ENCODE measurements around the gene ZCCHC24.

Gene ZCCHC24

DNA sequence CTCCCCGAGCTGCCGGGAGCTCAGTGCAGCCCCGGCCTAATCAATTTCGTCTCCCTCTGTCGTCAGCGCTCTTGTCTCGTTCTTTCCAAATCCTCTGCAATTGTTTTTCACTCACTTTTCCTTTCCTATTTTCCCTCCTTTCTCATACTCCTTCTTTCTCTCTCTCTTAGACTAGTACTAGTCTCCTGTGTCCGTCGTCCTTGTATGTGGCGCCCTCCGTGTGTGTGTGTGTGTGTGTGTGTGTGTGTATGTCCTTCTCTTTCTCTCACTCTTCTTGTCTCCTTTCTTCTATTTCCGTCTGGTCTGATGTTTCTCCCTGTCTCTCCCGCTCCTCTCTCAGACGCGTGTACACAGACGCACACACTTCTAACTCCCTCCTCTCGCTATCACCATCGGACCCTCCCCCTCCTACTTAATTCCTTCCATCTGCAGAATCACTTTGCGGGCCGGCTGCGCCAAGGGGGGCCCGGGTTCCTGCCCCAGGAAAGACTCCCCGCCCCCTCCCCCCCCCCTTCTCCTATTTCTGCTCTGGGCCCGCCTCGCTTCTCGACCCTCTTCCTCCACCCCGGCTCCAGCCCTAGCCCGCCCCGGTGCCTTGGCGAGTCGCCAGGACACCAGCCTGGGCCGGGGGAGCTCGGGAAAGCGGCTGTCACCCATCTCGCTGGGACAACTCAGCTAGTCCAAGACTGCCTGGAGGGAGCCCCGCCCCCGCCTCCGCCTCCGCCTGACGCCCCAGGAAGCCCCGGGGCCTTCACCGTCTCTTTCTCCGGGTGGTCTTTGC, 743 bp upstream of the ZCCHC24 start:
- DNase-seq (ENCODE audit: low read depth in 2 of 2) = no peak

DNA sequence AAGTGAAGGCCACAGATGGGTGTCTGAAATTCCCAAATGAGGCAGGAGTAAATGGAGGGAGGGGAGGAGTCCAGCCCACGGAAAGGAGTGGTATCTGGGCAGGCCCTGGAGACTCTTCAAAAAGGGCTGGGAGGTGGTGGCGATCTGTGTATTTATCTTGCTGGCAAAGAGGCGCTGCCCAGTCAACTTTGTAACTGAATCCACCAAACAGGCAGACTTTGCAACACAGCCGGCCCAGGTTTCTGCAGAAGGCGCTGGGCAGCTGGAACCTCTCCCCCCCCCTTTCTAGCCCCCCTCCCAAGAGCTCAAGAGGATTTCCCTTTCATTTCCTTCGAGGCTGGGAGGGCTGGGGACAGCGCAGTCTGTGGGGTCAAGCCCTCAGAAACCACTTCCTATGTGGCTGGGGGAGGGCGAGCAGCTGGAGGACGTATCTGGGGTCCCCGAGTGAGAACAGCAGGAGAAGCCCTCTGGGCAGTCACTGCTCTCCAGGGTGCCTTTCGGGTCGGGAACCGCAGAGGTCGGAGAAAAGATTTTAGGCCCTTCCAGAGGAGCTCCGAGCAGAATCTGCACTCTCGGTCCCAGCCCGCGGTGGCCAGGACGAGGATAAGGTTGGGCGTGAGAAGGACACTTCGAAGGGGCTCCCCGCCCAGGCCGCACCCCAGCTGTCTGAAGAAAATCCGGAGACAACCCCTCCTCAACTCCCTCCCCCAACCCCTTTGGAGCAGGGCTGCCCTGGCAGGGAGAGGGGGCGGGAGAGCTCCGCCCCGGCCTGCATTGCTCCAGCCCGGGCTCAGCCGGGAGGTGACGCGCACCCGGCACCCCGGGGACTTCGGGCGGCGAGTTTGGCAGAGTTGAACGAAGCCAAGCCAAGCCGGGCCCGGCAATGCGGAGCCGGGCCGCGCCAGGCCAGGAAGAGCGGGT, 965 bp downstream of the ZCCHC24 start:
- DNase-seq (ENCODE audit: low read depth in 2 of 2) = no peak

DNA sequence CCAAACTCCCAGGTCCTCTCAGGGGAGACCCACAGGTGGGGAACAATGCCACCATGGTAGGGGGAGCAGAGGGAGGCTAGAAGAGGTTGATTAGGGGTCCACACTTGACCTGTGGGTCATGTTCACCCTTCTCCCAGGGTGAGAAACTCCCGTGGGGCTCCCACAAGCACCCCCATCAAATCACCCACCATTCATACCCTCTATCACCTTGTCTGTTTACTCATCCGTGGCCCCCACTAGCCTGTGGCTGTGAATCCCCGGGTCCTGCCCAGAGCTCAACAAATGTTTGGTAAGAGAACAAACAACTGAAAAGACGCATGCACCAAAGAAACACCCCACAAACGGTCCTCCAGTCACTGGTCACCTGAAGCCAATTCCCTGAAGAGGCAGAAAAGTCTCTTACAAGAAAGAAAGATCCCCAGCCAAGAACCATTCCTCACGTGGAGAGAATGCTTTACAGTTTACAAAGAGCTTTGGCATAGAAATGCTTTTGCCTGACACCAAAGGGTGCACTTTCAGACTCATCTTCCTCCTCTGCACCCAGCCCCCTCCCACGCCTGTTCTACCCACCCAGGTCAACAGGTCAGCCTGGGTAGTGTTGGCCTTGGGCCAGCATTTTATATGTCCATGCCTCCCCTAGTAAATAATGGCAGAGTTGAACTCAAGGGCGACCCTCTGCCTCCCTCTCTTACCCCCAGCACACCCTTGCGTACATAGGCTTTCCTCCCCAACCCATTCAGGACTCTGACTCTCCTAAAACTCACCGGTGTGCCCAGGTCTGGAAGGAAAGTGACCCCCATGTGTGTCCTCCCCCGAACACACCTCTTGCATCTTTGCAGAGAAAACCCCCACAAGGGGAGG, 1.9 kb downstream of the ZCCHC24 start:
- DNase-seq (ENCODE audit: low read depth in 2 of 2) = no peak

DNA sequence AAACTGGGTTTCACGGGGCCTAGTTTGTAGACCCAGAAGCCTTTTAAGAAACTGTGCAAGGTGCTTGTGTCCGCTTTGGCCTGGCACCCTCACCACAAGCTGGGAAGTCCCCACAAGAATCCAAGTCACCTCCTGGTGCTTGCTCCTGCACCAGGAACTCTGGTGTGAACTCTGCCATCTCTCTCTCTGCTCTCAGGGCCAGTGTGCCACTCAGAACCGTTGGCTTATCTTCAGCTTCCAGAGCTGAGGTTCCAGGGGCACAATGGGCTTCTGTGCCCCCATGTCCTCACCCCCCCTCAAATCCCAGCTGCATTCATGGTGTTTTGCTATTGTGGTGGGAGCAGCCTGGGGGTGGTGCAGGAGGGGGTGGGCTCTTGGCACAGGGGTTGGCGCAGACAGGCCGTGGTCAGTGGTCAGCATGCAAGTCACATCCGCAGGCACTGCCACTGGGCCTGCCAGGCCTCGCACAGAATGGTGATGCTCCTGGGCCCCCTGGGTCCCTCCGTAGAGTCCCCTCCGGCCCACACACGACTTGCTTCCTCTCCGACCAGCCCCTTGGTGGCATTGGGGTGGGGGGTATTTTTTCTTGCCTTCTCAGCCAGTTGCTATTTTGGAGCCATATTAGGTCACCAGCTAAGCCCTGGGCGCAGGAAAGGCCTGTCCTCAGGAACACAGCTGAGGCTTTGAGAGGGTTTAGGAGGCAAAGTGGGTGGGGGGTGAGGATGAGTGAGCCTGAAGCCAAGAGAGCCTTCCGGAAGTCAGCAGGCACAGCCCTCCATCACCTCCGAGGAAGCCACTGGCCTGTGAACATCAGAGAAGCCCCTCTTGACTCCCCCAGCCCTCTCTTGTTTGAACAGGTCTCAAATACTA, 3.0 kb downstream of the ZCCHC24 start:
- no peak for DNase-seq (ENCODE audit: low read depth in 2 of 2)

DNA sequence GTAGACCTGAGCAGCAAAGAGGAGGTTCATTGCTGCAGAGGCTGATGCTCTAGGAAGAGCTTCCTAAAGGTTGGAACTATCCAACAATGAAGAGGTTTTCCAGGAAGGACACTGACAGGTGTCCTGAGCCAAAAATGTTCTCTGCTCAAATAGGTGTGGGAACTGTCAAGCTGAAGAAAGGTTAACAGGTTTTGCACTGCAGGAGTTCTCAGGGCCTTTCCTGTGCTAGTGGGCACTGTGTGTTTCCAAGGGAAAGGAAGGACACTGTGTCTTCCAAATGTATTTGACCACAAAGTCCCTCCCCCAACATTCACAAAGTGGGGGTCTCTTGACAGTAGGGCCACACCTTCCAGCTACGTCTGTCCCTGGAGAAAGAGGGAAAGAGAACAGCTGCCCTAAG, 4.0 kb downstream of the ZCCHC24 start:
- DNase-seq (ENCODE audit: low read depth in 2 of 2) = no peak

DNA sequence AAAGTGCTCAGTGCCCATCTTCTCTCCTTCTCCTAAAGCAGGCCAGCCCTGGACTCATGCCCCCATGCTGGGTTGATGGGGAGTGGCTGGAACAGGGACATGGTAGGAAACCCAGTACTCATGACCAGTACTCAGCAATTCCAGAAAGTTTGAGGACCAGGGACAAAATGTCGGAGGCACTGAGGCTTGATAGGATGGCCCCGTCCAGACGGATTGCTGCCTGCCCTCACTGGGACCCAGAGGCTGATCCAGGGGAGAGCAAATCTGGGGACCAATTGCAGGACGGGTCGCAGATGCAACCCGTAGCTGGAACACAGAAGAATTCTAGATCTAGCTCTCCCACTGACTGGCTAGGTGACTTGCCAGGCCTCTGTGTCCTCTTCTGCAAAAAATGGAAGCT, 5.1 kb downstream of the ZCCHC24 start:
- no peak for DNase-seq (ENCODE audit: low read depth in 2 of 2)

DNA sequence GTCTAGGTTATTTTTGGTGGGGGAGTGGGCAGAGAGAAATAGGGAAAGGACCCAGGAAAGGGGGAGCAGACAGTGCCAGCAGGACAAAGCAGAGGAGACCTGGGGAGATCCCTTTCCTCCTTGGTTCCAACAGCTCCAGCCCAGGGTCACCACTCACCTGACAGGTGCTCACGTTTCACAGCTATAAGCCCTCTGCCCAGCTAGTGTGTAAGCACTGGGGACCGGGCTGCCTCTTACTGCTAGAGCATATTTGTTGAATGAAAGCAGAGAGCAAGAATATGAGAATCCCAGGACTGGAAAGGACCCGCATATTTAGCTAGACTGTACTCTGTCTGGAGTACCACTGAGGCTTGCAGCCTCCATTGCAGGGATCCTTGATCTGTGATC, 6.7 kb downstream of the ZCCHC24 start:
- DNase-seq (ENCODE audit: low read depth in 2 of 2) = no peak

DNA sequence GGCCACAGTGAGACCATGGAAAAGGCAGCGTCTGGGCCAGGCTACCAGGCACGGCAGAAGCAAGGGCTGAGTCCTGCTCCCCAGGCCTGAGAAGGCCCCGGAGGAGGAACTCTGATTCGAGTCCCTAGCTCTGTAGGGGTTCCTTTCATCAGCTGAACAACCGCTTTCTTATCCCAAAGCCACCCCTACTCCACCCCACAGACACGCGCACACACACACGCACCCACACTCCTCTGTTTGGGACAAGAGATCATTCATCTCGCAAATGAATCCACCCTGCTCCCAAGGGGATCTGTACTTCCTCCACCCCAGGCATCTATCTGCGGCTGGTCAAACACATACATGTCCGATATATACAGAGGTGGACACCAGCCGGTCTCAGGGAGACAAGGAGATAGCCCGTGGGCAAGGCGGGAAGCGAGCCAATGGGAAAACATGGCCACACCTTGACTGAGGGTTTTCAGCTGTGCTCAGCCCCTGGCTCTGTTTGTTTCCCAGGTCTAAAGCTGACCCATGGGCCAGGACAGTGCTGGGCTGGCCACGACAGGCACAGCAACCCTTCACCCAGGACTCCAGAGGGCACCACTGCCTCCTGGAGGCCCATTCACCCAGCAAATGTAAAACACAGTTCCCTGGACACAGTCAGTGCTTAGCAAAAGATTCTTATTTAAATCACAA, 7.3 kb downstream of the ZCCHC24 start:
- DNase-seq (ENCODE audit: low read depth in 2 of 2) = no peak

DNA sequence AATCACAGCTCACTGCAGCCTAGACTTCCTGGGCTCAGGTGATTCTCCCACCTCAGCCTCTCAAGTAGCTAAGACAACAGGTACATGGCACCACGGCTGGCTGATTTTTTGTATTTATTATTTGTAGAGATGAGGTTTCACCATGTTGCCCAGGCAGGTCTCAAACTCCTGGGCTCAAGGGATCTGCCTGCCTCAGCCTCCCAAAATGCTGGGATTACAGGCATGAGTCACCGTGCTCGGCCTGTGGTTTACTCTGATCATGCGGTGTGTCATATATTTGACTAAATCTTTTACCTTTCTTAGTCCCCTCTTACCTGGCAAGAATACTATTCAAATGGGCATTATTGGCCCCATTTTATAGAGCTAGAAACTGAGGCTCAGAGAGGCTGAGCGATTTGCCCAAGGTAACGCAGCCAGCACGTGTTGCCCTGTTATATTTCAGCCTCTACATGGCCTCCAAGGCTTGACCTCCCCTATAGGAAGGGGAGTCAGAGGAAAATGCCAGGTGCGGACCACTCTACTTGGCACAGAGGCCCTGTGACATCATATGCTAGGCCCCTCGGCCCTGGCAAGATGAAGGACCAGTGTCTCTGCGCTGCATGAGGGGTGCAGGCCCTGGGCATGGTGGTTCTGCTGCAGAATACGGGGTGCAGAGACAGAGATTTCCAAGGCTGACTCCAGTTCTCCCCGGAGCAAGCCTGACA, 8.2 kb downstream of the ZCCHC24 start:
- DNase-seq (ENCODE audit: low read depth in 2 of 2) = no peak

DNA sequence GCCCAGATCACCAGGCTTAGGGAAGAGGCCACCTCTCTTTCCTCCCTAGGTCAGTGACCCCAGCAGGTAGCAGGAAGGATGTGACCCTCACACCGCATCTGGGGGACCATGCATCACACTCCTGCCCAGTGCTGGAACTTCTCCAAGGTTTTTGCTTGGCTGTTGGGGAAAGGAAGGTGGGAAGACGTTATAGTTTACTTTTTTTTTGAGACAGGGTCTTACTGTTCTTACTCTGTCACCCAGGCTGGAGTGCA, 8.6 kb downstream of the ZCCHC24 start:
- DNase-seq (ENCODE audit: low read depth in 2 of 2) = no peak

DNA sequence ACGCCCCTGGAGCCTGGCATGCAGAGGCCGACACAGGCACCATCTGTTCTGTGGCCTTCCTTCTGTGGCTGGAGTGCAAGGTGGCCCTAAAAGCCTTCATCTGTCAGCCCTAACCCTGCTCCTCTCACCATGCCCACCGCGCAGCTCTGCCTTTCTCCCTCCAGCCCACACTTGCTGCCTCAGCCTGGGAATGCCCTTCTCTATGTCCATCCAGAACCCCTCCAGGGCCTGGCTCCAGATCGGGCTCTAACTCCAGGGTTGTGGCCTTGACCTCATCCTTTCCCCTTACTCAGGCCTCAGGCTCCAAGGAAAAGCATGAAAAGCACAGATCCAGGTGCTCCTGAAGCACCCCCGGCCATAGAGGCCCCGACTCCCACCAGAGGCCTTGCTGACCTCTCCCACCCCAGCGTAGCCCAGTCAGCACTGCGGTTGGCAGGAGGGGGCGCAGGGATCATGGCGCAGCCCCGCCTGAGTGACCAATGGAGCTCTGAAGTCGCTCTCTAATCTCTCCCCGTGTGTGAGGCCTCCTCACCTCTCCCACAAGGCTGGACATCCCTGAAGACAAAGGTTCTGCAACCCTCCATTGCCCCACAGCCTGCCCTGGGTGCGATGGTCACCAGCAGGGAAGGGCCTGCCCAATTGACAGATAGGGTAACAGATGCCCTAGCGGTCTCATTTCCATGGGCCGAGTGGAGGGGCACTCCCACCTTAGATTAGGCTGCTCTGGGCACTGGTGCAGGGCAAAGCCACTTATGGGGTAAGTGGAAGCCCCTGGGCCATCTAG, 9.2 kb downstream of the ZCCHC24 start:
- no peak for DNase-seq (ENCODE audit: low read depth in 2 of 2)

DNA sequence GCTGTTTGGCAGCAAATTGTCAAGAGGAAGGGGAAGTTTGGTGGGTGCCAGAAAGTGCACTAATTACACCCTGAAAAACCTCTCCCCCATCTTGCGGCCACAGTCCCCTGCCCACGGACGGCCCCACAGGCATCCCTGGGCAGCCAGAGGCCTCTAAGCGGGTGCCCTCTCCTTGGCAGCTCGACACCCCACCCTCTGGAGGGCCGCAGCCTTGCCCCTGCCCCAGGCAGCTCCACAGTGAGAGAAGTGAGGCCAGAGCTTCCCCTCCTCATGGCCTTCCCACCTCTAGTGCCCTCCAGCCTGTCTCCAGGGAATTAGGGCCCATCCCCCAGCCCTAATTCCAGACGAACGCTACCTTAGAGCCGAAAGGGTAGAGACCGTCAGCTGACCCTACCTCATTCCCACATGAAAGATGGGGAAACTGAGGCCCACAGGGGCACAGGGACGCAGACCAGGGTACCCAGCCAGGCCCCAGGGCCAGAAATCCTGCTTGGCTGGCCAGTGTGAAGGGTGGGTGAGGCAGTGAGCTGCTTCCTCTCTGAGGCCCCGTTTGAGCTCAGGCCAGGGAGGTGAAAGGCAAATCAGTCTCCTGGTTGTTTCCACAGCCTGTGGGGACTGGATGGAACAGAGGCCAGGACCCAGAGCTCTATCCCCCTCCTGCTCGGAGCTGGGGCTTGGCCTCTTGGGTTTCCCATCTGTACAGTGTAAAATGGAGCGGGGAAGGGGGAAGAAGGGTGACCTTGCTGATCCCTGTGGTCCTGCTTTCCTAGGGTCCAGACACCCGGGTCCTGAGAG, 10.0 kb downstream of the ZCCHC24 start:
- no peak for DNase-seq (ENCODE audit: low read depth in 2 of 2)

DNA sequence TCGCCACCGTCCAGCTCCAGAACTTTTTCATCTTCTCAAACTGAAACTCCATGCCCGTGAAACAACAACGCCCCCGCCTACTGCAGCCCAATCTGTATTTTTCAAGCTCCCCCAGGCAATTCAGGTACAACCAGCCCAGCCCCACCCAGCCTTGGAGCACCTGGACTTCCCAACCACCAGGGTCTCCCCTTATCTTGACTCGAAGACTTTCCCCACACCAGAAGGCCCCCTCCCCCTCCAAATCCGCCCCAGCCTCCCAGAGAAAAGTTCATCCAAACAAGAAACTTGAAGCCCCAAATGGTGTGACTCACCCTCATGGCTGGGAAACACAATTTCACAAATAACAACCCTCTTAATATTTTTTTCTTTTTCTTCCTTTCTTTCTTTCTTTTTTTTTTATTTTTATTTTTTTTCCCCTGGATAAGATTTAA, 10.6 kb downstream of the ZCCHC24 start:
- DNase-seq (ENCODE audit: low read depth in 2 of 2) = no peak

DNA sequence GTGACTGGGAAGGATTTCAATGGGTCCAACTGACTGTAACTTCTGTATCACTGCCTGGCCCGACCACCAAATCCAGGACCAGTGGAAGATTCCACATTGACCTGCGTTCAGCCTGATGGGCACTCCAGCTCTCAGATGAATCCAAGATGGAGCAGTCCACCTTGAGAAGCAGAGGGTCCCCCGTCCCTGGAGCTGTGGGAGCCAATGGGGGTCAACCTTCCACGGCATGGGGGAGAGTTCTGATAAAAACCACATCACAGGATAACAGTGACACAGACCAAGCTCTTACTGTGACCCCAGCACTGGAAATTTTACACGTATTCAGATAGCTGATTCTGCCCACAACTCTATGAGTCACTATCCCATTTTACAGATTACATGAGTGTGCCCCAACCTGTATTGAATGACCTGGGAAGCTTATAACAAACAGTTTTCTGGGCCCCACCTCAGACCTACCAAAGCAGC, 11.2 kb downstream of the ZCCHC24 start:
- DNase-seq (ENCODE audit: low read depth in 2 of 2) = no peak

DNA sequence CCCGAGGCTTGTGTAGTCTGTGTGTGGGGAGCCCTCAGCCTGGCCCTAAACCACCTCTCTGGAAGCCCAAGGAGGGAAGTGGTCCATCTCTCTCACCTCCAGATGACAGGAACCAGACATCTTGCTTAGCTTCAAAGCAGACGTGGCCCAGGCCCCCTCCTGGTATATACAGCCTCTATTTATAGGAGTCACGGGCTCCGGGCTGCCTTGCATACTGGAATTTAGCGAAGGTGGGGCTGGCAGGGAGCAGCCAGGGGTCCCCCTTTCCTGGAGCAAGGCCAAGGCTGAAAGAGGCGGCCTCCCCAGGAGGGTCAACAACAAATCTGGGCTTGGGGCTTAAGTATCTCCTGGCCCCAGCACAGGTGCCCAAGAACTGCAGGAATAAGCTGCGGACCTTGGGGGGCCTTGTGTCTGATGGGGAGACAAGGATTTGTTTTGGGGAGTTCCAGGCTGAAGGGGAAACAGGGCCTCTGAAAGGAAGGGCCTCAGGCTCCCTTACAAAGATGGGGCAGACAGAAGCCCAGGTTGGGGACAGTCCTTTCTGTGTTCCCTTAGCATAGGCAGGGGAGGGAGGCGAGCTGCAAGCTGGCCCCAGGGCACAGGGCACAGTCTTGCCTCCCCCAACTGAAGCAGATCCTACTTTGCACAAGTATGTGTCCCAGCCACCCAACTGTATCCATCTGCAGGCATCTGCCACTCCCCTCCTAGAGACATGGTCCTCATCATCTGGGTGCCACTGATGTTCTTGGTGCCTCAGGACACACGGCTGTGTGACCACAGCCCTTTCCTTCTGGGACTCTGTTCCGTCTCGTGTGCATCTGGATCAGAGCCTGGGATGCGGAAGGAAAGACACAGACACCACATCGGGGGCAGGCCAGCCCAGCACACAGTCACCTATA, 11.9 kb downstream of the ZCCHC24 start:
- DNase-seq (ENCODE audit: low read depth in 2 of 2) = no peak

DNA sequence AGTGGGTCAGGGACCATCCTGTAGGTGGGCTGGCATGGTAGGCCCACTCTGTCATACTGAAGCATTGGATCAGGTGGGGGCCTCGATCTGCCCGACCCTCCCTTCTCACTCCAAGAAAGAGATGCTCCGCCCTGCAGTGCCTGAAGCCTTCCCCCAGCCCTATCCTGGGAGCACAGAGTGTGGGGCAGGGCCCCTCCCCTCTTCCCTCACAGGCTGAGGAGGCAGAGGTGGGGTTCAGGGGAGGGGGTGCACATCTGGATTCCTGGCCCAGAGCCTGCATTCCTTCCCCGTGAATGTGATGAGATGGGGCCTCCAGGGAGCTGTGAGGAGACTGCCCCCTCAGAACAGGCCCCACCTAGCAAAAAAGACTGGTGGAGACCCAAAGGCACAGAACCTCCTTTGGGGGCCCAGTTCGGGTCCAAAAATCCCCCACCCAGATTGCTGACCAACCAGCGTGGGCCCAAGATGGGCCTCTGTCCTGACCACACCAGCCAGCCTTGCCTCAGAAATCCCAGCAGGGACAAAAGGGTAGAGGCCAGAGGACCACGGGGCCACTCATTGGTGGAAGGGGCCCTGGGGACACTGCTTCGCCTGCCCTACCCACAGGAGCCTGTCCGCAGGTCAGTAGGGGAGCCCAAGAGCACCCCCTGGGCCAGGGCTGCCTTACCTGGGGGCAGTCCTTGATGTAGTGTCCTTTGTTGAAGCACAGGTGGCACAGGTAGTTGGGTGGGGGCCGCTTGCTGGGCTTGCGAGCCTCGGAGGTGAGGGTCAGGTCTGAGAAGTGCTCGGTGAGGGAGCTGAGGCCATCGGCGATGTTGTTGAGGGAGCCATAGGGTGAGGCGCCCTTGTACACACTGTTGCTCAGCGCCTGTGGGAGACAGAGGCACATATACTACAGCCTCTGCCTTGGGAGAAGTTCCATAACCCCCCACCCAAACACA, 13.3 kb downstream of the ZCCHC24 start:
- DNase-seq (ENCODE audit: low read depth in 2 of 2) = no peak
